CD4-positive, alpha-beta T cell treated with Interleukin-21 for 1 hour (primary cell): ENCODE measurements around the gene SHC4.

Experiments
- DNase-seq: peaks from one replicate; pipeline ENCODE4 v3.0.0-alpha.2; 2020

Gene SHC4

DNA sequence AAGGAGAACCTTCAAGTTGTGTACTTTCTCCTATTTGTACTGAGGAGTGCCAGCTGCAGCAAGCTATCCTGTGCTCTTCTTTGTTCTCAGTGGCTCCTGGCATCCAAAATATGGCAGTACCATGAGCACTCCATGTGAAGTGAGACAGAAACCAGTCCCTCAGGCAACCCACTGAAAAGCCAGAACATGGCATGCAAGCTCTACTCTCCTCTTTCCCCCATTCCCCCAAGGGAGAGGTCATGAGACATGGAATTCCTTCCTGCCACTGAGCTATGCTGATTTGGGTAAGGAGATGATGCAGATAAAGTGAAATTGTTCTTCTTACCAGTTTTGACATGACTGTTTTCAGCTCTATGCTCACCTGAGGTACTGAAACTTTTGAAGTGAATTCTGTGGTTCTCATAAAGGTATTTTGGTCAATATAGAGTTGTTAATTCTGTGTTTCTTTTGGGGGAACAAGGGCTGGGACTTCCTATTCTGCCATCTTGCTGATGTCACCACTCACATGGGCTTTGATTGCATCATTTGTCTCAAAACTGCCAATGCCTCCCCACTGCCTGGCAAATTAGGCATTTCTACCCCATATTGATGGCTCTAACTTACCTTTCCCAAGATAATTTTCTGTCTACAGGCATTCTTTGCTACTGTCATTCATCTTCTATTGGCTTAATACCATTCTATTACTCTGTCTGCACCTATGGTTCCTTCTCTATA is 130.0 kb downstream of the SHC4 start:
- no peak for DNase-seq

DNA sequence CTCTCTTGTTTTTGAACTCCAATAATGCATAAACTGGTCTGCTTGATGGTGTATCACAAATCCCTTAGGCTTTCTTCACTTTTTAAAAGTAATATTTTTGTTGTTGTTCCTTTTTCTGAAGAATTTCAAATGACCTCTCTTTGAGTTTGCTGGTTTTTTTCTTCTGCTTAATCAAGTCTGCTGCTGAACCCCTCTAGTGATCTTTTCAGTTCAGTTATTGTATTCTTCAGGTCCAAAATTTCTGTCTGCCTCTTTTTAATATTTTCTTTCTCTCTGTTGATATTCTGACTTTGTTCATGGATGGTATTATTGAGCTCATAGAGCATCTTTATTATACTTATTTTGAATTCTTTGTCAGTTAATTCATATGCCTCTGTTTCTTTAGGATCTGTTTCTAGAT is 131.1 kb downstream of the SHC4 start:
- DNase-seq: no peak

DNA sequence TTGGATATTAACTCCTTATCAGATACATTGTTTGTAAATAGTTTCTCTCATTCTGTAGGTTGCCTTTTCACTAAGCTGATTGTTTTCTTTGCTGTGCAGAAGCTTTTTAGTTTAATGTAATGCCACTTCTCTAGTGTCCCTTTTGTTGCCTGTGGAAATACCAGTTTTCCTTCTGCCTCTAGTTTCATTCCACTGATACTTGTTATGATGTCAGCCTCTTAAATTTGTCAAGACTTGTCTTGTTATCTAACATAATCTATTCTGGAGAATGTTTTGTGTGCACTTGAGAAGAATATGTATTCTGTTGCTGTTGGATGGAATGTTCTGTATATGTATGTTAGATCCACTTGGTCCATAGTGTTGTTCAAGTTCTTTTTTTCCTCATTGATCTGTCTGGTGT is 134.8 kb downstream of the SHC4 start:
- no peak for DNase-seq

DNA sequence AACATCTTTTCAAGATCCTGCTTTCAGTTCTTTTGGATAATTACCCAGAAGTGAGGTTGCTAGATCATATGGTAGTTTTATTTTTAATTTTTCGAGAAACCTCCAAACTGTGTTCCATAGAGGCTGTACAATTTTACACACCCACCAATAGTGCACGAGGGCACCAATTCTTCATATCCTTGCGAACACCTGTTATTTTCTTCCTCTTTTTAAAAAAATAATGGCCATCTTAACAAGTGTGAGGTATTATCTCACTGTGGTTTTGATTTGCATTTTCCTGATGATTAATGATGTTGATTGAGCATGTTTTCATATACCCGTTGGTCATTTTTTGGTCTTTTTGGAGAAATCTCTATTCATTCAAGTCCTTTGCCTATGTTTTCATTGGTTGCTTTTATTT is 135.2 kb downstream of the SHC4 start:
- no peak for DNase-seq

DNA sequence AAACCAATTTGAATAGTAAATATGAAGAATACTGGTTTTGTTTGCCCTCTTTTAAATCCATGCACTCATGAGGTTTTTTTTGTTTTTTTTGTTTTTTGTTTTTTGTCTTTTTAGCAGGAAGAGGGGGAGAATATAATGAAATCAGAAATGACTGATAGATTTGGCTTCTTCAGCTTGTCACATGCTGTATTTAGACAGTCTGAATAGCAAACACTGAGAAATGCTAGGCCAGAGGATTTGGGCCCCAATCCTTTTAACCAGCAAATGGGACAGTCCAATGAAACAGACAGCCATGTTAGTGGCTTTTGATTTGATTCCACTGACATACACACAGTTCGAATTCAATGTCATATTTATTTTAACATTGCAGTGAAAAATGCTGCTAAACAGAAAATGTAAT is 138.6 kb downstream of the SHC4 start:
- no peak for DNase-seq

DNA sequence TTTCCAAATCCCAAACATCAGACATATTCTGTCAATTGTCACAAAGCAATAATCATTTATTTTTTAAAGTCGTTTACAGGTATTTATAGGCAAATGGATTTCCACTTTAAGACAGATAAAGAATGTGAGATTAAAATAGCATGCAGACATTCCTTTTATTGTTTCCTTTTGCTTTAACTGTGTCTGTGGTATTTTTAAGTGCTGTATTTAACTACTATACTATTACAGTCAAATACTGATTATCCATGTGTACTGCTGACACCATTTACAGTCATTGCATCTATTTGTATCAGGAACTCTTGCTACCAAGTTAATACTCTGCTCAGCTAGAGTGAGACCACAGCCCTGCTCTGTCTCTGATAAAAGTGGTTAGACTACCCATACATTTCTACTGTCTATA is 140.0 kb downstream of the SHC4 start:
- no peak for DNase-seq

DNA sequence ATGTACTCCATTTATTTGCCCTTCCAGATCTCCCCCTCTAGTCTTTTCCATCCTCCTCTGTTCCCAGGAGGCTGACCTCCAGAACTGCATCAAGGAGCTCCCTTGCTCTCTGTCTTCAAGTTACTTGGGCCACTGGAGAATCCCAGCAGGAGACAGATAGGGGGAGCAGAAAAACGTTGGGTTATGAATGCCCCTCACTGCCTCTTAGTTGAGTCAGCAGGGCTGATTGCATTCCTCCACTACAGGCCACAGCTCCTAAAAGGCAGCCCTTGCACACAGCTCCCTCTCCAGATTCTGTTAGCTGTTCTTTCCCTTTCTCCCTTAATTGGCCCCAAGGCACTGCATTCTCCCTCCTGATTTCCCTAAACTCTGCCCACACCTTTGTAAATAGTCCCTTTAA is 140.5 kb downstream of the SHC4 start:
- no peak for DNase-seq

DNA sequence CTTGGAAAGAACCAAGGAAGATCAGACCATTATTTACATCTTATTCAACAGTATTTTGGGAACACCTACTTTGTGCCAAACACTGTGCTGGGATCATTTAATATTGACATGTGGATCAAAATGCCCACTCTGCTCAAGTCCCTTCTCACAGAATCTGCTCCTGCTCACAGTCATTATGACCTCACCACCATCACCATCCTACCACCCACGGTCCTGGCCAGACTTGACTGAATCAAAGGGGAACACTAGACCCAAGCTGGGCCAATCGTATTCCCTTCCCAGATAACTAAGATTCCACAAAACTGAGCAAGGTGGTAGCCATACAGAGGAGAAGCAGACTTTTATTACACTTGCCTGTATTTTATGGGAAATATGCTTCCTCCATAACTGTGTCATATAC is 149.4 kb downstream of the SHC4 start:
- no peak for DNase-seq

DNA sequence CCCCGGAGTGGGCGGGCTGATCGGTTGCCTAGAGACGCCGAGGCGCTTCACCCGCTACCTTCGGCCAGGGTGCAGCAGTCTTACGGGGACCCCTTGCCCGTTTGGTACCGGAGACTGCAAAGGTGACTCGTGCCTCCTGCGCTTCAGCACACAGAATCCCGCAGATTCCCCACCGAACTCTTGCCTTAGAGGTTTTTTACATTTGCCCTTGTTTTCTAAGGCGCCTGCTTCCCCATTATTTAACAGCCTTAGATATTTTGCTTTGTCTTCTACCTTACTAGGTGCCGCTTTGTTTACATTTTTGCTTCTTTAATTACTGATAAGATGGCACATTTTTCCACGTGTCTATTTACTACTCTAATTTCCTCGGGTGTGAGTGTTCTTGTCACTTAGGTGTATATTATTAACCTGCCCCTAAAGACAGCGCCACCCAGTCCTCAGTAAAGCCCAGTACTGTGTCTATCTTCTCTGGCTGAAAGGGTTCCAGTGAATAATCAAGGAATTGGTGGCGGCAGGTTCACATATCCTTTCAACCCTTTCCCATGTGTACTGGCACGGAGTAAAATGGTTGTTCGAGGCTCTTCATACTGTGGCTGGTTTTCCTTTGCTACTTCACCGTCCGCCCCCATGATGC is 152.3 kb downstream of the SHC4 start:
- DNase-seq: no peak

DNA sequence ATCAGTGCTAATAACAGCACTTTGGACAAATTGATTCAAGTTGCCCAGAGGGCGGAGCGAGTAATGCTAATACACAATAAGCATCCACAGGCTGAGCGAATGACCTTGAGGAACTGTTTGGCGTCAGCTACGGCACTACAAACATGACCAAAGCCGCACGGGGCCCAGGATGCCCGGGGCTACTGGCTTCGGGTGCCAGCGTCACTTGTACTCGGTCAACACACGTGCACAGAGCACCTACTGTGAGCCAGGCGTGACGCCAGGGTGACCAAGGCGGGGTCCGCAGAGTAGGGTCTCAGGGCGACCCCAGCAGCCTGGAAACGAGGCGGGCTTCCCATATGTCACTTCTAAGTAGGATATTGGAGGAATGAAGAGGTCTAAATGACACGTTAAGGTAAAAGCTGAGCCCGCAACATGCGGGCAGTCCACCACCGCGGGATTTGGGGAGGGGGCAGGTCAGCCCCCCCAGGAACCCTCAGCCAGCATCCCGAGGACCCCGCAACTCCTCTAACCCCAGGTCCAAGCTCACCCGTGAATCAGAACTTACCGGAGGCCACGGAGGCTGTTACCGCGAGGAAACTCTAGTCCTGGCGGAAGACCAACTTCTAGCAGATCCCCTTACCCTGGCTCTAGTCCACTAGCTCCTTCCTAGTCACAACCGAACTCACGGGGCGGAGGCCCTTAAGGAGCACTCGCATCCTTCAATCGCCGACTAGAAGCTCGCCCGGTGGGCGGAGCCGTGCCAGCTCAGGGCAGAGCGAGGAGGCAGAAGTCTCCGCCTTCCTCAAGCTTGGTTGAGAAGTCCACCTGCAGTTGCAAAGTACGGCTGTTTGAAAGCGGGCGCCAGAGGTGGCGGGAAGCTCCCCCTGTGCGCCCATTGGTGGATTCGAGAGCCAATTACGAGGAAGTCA is 153.1 kb downstream of the SHC4 start, which contains the start of gene CEP152:
CEP152 (minus strand) TSS at position 656 of the 911 bp plus-strand sequence. CDS start 5,420 bp downstream, outside the sequence.
- peak; percentile 99 for DNase-seq

DNA sequence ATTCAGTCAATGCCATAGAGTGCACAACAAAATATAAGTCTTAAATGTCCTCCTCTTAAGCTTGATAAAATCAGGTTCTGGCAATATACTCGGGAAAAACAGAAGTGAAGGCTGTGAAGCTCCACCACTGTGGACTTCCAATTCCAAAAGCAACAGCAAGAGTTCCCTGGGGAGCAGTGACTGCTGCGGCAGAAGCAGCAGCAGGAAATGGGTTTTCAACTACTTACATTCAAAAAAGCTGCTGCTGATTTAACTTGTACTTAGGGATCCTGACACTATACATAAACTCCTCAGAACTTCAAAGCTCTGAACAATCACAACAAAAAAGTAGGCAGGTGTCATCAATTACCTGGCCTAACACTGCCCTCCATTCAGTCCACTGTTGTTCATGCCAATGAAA is 157.6 kb downstream of the SHC4 start:
- no peak for DNase-seq

DNA sequence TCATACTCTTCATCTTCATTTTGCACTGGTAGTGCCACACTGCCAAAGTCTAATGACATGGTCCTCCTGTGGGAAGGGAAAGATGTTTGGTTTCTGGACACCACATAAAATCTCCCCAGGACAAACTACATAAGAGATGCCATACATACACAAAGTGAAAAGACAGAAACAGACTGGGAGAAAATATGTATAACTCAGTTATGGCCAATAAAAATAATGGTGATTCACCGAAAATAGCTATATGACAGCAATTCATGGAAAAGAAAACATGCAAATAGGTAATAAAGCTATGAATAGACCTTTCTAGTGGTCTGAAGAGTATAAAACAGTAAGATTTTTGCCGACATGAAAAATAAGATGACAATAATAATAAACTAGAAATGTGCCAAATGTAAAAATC is 158.1 kb downstream of the SHC4 start:
- DNase-seq: no peak

DNA sequence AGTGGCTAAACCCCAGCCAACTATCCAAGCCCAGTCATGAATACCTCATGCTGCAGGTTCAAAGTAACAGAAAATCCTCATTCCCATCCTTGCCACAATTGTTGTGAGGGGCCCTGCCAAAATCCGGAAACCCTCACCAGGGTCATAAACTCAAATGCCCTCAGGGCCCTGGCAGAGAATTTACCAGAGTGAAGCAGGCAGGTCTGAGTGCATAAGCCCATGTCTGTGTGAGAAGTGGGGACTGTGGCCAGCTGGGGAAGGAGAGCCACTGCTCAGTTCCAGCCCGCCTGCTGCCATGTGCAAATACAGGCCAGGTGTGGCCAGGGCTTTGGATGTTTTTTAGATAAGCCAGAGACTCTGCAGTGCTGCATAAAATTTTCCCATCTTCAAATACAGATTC is 159.8 kb downstream of the SHC4 start:
- no peak for DNase-seq

DNA sequence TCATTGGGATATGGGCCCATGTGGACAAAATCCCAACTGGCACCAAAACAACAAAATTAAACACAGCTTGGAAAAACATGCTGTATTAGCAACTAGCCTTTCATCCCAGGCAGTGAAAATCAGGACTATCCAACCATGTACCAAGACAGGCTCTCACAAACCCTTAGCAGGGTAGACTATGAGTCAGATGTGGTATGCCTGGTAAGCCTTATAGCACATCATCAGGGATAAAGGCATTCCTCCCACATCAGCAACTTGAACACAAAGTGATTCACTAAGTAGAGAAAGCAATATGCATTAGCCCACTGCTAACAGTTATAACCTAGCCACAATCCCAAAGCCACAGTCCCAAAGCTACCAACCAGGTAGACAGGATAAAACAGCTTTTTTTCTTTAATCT is 160.9 kb downstream of the SHC4 start:
- no peak for DNase-seq

DNA sequence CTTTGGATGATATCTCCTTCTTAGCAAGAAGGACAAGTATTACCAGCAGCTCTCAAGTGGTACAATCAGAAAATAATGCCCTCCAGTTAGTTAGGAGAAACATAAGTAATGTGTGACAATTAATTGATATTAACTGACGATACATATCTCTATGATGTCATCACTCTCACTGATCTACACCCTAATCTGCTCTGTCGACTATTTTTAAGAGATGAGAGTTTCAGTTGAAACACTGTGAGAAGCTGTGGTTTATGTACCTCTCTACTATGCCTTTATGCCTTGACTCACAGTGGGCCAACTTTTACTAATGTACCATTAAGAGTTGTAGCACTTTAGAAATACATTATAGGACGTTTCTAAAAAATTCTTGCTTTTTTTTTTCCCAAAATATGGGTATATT is 161.5 kb downstream of the SHC4 start:
- DNase-seq: no peak

DNA sequence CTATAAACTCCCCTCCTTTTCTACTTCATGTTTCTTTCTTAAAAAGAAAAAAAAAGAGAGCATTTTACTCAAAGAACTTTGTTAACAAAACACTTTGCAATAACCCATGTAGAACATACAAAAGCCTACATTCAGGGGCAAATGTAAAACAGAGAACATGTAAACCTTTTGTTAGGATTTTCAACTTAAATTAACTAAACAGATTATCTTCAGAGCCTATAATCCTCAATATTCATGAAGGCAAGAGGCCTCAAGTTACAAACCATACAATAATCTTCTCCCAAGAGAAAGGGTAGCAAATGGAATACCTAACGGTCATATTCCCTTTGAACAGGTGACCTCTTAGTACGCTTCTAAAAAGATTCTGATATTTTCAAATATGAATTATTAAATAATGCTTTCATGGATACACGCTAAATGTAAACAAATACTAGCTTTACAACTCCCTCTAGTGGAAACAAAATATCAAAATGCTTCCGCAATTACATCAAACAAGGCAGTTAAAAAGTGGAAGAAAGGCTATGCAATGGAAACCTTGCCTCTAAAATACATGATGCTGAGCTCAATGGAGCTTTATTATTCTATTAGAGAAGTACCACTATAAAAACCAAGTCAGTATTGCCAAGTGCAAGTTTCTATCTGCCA is 162.8 kb downstream of the SHC4 start:
- peak; percentile 23 for DNase-seq

DNA sequence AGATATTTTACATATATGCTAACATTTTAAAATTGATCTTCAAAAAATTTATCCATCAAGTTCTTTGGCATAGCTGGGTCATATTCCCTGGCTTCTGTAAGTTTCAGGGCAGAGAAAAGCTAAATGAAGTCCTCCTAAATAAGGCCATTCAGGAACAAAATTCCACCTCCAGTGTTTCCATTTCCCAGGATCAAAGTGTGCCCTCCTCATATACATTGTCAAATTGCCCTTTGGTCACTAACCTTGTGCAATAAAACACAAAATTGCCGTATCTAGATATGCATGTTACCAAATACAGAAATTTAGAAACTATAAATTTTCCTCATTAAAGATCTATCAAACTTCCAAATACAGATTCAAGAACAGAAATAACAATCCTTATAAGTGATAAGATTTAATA is 163.5 kb downstream of the SHC4 start:
- DNase-seq: no peak

DNA sequence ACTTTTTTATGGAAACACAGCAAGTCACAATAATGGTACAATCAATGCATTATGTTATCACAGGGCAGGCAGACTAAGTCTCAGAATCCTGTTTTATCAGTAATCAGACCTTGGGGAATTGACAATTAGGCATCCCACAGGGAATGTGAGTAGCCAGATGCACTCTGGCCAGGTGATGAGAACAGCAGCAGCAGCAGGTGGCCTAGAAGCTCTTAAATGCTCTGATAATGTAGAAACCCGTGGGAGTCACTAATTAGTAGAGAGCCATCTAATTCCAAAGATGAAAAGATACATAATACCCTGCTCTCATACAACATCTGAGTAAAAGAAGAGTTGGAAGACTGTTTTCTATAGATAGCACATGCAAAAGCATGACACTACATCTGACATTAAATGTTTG is 165.4 kb downstream of the SHC4 start:
- no peak for DNase-seq

DNA sequence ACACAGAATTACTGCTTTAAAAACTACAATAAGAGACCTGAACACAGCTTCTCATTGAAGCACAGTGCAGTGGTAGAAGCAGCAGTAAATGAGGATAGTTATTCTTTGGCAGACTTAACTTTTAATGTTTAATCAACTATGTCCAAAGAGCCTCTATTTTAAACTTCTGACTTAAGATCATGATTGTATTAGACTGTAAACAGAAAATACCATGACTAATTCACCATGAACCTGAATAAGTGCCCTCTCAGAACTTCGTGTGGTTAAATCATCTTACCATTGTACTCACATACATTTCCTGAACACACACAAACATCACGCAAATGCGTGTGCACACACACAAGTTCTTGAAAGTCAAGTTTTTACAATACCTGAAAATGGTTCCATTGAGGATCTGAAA is 166.8 kb downstream of the SHC4 start:
- DNase-seq: no peak

DNA sequence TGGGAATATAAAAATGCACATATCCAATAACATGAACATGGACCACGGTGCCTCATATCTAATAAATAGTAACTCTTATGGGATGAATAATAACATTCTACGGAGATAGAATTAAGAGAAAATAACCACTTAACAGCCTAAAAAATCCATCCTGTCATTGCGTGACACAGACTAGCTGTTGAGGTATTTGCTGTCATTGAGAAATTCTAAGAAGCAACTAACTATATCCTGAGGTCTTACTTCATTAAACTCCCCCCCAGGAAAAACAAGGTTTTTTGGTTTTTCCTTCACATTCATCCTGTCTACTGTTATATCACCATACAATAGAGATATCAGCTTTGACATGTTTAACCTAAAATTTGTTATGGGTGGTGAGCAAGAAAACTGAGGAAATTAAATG is 167.2 kb downstream of the SHC4 start:
- no peak for DNase-seq

DNA sequence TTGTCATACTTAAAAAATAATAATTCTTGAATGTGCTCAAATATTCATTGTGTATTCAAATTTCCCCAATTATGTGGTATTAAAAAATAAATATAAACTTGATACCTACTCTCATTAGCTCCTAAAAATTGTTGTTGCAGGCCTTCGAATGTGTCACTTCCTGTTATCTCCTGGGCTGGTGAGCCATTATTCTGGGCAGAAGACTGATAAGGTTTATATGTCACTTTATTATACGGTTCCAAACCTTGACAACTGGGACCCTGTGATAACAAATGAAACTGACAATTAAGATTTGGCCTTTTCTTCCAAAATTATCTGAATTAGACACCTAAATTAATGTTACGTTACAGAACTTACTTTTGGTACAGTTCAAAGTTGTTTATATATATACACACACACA is 167.8 kb downstream of the SHC4 start:
- no peak for DNase-seq

DNA sequence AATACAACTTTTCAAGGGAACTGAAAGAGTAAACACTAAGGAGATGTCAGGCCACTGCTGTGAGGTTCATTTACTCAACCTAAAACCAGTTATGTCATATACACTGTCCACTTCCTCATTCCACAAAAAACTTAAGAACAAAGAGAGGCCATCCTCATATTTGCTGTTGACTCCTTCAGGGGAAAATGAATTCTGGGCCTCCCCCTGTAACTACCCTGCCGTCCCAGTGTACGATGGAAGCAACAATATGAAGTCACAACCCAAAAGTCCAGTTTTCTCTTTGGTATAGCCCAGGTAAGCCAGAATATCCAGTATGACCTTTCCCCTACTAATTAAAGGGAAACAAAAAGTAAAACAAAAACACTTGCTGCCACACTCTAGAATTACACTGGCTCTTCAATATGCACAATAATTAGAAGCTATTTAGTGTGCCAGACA is 169.0 kb downstream of the SHC4 start:
- no peak for DNase-seq

DNA sequence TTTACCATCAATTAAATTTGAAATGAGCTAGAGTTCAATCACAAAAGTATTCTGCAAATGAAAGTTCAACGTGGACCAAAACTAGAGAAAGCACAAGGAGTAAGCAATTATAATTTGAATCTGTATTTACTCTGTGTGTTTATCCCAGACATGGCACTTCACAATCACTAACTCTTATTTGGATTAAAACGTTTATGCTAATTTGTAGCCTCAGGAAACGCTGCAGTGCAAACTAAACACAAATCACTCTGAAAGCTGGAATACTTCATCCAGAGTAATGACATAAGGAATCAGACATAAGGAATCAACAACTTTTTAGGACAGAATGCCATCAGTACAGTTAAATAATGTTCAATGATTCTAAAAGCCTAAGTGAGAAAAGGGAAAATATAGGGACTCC is 171.3 kb downstream of the SHC4 start:
- no peak for DNase-seq
